ENCODE measurements around the gene RNU7-1.

- TF ChIP-seq CTCF (IDR thresholded peaks at IDR 0.05) (no peak), POLR2A (IDR thresholded peaks at IDR 0.05) (no peak), POLR2AphosphoS5 (IDR thresholded peaks at IDR 0.05) (no peak)
These were observed 39.9 kb upstream of the RNU7-1 start for GRCh38 chr12:6903722-6904121.

Measured in upper lobe of left lung (tissue), 4 donors.